HG03196 (cell line): ENCODE results near the gene ZBTB44.
"Not testable (repeated sequence)": the region's sequence is repeated elsewhere in the genome, so short reads cannot be mapped to it uniquely, and the experiment has no call there.

Experiments used
- ATAC-seq: cut with Tn5 transposase; IDR thresholded peaks from one replicate; pipeline ENCODE4 v1.9.1; 2021; ENCODE audit not compliant: unreplicated experiment

Gene ZBTB44

GRCh38 chr11:130314750-130315285 lies at the start of gene ZBTB44:
ZBTB44 (minus strand) TSS chr11:130314917; CDS start chr11:130261873, 53,044 bp downstream.
- ATAC-seq = peak; percentile 55

GRCh38 chr11:130359419-130359818 lies 44.7 kb upstream of the ZBTB44 start:
- ATAC-seq = no peak

DNA sequence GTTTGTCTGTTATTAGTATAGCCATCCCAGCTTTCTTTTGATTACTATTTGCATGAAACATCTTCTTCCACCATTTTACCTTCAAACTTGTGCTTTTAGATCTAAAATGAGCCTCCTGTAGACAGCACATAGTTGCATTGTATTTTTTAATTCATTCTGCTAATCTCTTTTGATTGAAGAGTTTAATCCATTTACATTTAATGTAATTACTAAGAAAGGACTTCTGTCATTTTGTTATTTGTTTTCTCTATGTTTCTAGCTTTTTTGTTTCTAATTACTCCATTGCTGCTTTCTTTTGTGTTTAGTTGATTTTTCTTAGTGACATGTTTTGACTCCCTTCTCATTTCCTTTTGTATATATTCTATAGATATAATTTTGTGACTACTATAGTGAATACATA lies 43.7 kb upstream of the ZBTB44 start:
- no peak for ATAC-seq

- no peak for ATAC-seq
These were observed 32.5 kb upstream of the ZBTB44 start for GRCh38 chr11:130347261-130347660.

- ATAC-seq = no peak
These were observed 30.1 kb upstream of the ZBTB44 start for GRCh38 chr11:130344841-130345240.

DNA sequence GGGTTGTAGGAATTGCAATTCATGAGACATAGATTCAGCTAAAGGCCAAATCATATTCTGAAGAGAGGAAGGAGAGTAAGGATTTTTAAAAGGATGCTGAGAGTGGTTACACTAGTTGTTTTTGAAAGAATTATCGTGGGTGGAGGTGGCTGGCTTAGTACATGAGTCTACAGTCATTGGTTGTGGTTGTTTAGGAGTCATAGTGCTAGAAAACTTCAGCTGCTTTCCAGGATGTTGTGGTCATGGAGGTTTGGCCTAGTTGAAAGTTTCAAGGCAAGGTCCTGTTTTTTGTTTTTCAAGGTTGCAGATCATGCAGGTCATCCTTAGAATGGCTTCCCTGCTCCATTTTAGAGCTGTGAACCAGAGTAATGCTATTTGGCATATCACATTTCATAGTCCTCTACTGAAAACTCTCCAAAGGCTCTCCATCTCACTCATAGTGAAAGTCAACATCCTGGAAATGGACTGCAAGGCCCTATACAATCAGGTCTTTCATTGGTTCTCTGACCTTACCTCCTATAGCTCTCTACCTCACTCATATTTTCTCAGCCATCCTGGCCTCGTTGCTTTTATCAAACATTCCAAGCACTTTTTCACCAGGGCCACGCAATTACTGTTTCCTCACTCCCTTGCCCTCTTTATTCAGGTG lies 26.1 kb upstream of the ZBTB44 start:
- ATAC-seq = no peak

DNA sequence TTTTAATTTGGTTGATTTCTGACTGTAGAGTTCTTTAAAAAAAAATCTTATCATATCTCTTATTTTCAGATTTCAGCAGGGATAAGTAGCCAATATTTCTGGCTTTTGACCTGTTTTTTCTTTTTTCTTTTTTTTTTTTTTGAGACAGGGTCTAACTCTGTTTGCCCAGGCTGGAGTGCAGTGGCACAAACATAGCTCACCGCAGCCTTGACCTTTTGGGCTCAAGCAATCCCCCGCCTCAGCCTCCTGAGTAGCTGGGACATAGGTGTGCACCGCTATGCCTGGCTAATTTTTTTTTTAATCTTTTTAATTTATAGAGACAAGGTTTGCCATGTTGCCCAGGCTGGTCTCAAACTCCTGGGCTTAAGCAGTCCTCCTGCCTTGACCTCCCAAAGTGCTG lies 23.9 kb upstream of the ZBTB44 start:
- ATAC-seq = no peak

DNA sequence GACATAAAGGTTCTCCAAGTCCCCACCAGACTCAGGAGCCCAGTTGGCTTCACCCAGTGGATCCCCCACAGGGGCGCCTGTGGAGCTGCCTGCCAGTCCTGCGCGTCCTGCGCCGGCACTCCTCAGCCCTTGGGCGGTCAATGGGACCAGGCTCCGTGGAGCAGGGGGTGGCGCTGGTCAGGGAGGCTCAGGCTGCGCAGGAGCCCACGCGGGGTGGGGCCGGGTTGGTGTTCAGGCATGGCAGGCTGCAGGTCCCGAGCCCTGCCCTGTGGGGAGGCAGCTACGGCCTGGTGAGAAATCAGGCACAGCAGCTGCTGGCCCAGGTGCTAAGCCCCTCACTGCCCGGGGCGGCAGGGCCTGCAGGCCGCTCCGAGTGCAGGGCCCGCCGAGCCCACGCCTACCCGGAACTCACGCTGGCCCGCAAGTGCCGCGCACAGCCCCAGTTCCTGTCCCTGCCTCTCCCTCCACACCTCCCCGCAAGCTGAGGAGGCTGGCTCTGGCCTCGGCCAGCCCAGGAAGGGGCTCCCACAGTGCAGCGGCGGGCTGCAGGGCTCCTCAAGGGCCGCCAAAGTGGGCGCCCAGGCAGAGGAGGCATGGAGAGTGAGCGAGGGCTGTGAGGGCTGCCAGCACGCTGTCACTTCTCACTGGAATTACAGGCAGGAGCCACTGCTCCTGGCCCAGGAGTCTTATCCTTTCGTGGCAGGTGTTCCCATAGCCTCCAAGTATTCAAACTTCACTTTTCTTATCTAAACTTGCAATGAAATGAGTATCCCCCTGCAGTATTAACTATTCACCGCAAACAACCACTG lies 22.8 kb upstream of the ZBTB44 start:
- ATAC-seq = no peak

- ATAC-seq = not testable (repeated sequence)
These were observed 16.7 kb upstream of the ZBTB44 start for GRCh38 chr11:130331397-130331796.

DNA sequence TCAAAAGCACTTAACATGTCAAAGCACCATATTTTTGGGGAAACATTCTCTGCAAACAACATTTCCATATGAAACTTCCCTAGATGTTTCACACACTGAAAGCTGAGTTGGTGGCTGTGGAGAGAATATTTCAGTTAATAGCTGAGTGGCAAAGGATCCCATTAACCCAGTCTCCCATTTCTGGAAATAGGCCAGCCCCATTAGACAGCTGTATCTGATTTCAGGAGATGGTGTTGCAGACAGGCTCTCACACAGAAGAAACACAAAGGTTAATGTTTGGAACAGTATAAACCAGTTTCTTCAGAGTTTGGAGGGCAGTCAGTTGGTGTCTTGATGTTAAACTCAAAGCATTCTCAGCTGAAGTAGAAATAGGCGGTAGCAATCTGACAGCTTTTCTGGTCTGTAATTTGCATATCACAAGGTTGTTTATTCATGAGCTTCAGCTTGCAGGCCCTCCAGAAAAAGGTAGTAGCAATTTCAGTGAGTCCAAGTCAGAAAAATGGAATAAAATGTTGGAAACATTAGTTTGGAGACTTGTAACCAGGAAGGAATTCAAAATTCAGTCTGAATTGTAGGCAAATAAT lies 15.5 kb upstream of the ZBTB44 start:
- ATAC-seq = no peak

DNA sequence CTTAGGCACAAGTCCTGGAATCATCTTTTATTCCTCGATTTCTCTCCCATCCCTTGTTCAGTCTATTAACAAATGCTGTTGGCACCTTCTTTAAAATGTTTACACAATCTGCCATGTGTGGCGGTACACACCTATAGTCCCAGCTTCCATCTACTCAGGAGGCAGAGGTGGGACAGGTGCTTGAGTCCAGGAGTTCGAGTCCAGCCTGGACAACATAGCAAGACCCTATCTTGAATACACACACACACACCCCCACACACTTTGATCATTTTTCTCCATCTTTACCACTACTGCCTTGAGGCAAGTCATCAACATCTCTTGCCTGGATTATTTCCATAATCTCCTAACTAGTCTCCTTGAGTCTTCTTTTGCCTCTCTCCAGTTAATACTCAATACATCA lies 13.7 kb upstream of the ZBTB44 start:
- ATAC-seq = no peak

DNA sequence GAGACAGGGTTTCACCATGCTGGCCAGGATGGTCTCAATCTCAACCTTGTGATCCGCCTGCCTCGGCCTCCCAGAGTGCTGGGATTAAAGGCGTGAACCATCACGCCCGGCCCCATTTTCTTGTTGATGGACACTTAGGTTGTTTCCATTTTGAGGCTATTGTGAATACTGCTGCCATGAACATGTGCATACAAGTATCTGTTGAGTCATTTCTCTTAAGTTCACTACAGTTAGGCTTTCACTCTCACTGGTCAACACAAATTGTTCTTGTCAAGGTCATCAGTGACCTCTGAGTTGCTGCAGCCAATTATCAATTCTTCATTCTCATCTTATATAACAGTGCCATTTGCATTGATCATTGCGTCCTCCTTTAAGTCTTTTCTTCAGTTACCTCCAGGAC lies 13.0 kb upstream of the ZBTB44 start:
- ATAC-seq = no peak

- ATAC-seq = no peak
These were observed 11.0 kb upstream of the ZBTB44 start for GRCh38 chr11:130325691-130326090.

GRCh38 chr11:130323452-130324450 lies 9.0 kb upstream of the ZBTB44 start:
- no peak for ATAC-seq

GRCh38 chr11:130322126-130322525 lies 7.4 kb upstream of the ZBTB44 start:
- no peak for ATAC-seq

- no peak for ATAC-seq
These were observed 3.4 kb upstream of the ZBTB44 start for GRCh38 chr11:130318031-130318673.

GRCh38 chr11:130315354-130315970 lies 745 bp upstream of the ZBTB44 start:
- ATAC-seq = no peak

GRCh38 chr11:130314184-130314749 lies 450 bp downstream of the ZBTB44 start:
- ATAC-seq = peak; percentile 52
